HAP-1 (cell line): ENCODE results near the gene TTLL5.

ENCODE experiments used
- DNase-seq, 2 experiments: peaks; one replicate each; pipeline ENCODE4 v3.0.0-alpha.2; 2016 to 2020; ENCODE audit warnings: low spot score in 2 of 2
- H3K27me3 ChIP-seq: fragments of 250-450 bp; sonication (Bioruptor Pico); 2 replicates; pipeline ENCODE4 v1.5.1; 2020; ENCODE audit warnings: low read depth, mild to moderate bottlenecking, moderate library complexity
- H3K36me3 ChIP-seq: fragments of 250-450 bp; sonication (Bioruptor Pico); replicated peaks from 2 replicates; pipeline ENCODE4 v1.5.1; 2020; ENCODE audit warnings: mild to moderate bottlenecking
- H3K4me1 ChIP-seq: fragments of 250-450 bp; sonication (Bioruptor Pico); 2 replicates; pipeline ENCODE4 v1.5.1; 2020; ENCODE audit warnings: mild to moderate bottlenecking
- H3K4me3 ChIP-seq: fragments of 250-450 bp; sonication (Bioruptor Pico); 2 replicates; pipeline ENCODE4 v1.5.1; 2020; ENCODE audit warnings: mild to moderate bottlenecking, moderate library complexity
- H3K9me3 ChIP-seq: fragments of 250-450 bp; sonication (Bioruptor Pico); 2 replicates; pipeline ENCODE4 v1.5.1; 2020; ENCODE audit warnings: mild to moderate bottlenecking, moderate library complexity
- in situ Hi-C: fragments of 300-500 bp; cut with MboI; formaldehyde crosslinking; loops from 3 replicates; pipeline ENCODE4 v1.14.3; 2020; ENCODE audit warnings: low sequenced_read_pairs, inconsistent platforms, mixed read lengths

TTLL5 gene

GRCh38 chr14:75634848-75635247, 26.2 kb upstream of the TTLL5 start:
- in situ Hi-C loops, result no loop called here

GRCh38 chr14:75636100-75636692, 24.9 kb upstream of the TTLL5 start:
- no peak for DNase-seq
- Histone ChIP-seq H3K27me3 (no peaks in the 10 kb centered on the region), H3K4me1 (no peaks in the 10 kb centered on the region), H3K9me3 (no peaks in the 10 kb centered on the region), H3K4me3 (no peak overlapping the region), H3K36me3 (no peaks in the 10 kb centered on the region)
- in situ Hi-C loops, result no loop called here

More at GRCh38 chr14:75634848-75635247, 26.2 kb upstream of the TTLL5 start:
- DNase-seq, result no peak
- H3K27me3 ChIP-seq, result no peaks in the 10 kb centered on the region
- H3K4me3 ChIP-seq, result no peak overlapping the region
- no peaks in the 10 kb centered on the region for H3K9me3 ChIP-seq
- no peaks in the 10 kb centered on the region for H3K36me3 ChIP-seq
- no peaks in the 10 kb centered on the region for H3K4me1 ChIP-seq

GRCh38 chr14:75640876-75641275, 20.2 kb upstream of the TTLL5 start:
- DNase-seq, result no peak
- Histone ChIP-seq H3K27me3 (no peaks in the 10 kb centered on the region), H3K4me3 (no peak overlapping the region), H3K9me3 (no peaks in the 10 kb centered on the region), H3K36me3 (no peaks in the 10 kb centered on the region), H3K4me1 (no peaks in the 10 kb centered on the region)
- in situ Hi-C loops, result no loop called here

GRCh38 chr14:75643985-75644384, 17.1 kb upstream of the TTLL5 start:
- in situ Hi-C loops, result no loop called here
- Histone ChIP-seq H3K9me3 (no peaks in the 10 kb centered on the region), H3K36me3 (no peaks in the 10 kb centered on the region), H3K4me3 (no peak overlapping the region), H3K27me3 (no peaks in the 10 kb centered on the region), H3K4me1 (no peaks in the 10 kb centered on the region)
- no peak for DNase-seq

- Histone ChIP-seq H3K4me1 (no peaks in the 10 kb centered on the region), H3K9me3 (no peaks in the 10 kb centered on the region), H3K27me3 (no peaks in the 10 kb centered on the region), H3K4me3 (no peak overlapping the region), H3K36me3 (no peaks in the 10 kb centered on the region; the same call in 1 of the 2 replicates)
- in situ Hi-C loops, result no loop called here
- no peak for DNase-seq
Measured at GRCh38 chr14:75645056-75645455, 16.0 kb upstream of the TTLL5 start.

GRCh38 chr14:75646762-75647161, 14.3 kb upstream of the TTLL5 start:
- no peaks in the 10 kb centered on the region for H3K27me3 ChIP-seq
- in situ Hi-C loops, result no loop called here
- H3K4me3 ChIP-seq, result no peak overlapping the region
- peaks cover 11% of the 10 kb centered on the region for H3K36me3 ChIP-seq
- no peak for DNase-seq
- no peaks in the 10 kb centered on the region for H3K9me3 ChIP-seq
- no peaks in the 10 kb centered on the region for H3K4me1 ChIP-seq

- no peak overlapping the region for H3K4me3 ChIP-seq
- no peaks in the 10 kb centered on the region for H3K4me1 ChIP-seq
- H3K36me3 ChIP-seq, result peaks cover 18% of the 10 kb centered on the region
- H3K9me3 ChIP-seq, result no peaks in the 10 kb centered on the region
- H3K27me3 ChIP-seq, result no peaks in the 10 kb centered on the region
- DNase-seq, result no peak
- in situ Hi-C loops, result no loop called here
Measured at GRCh38 chr14:75647640-75648039, 13.4 kb upstream of the TTLL5 start.

DNA sequence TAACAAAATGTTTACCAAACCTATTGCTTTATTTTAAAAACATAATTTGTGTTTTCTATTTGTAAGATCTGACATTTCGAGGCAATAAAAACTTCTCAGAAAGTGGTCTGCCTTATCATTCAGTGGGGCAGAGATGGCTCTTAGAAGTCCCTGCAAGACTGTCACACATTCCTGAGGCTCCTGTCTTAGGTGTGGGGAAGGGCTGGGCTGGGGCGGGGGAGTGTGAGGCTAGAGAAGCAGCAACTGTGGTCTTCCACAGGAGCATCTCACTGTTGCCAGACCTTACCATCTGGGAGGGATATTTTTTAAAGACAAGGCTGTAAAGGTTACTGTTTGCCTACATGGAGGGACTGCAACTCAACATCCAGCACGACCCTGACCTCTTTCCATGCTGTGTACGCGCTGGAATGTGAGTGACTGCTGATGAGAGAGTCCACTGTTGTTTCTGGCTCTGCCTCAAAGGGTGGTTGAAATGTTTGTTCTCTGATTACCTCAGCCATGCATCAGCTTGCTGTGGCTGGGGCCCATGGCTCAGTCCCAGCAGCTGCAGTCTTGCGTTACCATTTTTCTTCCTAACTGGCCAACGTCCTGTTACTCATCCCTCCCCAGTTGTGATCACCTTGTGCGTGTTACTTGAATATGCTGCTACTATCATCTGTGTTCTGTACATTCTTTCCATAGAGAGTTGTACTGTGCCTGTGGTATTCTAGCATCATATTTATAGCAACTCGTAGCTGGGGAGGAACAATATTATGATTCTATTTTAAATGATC, 12.8 kb upstream of the TTLL5 start:
- no peak overlapping the region for H3K4me3 ChIP-seq
- H3K4me1 ChIP-seq, result no peaks in the 10 kb centered on the region
- in situ Hi-C loops, result no loop called here
- H3K27me3 ChIP-seq, result no peaks in the 10 kb centered on the region
- DNase-seq, result no peak
- peaks cover 22% of the 10 kb centered on the region for H3K36me3 ChIP-seq
- no peaks in the 10 kb centered on the region for H3K9me3 ChIP-seq

- Histone ChIP-seq H3K27me3 (no peaks in the 10 kb centered on the region), H3K4me1 (no peaks in the 10 kb centered on the region), H3K4me3 (no peak overlapping the region), H3K9me3 (no peaks in the 10 kb centered on the region), H3K36me3 (peaks cover 33% of the 10 kb centered on the region)
- in situ Hi-C loops, result no loop called here
- DNase-seq, result no peak
Measured at GRCh38 chr14:75649337-75649736, 11.7 kb upstream of the TTLL5 start.

- DNase-seq, result no peak
- Histone ChIP-seq H3K4me1 (no peaks in the 10 kb centered on the region), H3K36me3 (peaks cover 36% of the 10 kb centered on the region), H3K4me3 (no peak overlapping the region), H3K27me3 (no peaks in the 10 kb centered on the region), H3K9me3 (no peaks in the 10 kb centered on the region)
- in situ Hi-C loops, result loop anchor here (25.0 kb wide), 1 partner anchor 512 kb away; the partner anchor contains the start of gene NEK9
Measured at GRCh38 chr14:75649773-75650172, 11.3 kb upstream of the TTLL5 start.

DNA sequence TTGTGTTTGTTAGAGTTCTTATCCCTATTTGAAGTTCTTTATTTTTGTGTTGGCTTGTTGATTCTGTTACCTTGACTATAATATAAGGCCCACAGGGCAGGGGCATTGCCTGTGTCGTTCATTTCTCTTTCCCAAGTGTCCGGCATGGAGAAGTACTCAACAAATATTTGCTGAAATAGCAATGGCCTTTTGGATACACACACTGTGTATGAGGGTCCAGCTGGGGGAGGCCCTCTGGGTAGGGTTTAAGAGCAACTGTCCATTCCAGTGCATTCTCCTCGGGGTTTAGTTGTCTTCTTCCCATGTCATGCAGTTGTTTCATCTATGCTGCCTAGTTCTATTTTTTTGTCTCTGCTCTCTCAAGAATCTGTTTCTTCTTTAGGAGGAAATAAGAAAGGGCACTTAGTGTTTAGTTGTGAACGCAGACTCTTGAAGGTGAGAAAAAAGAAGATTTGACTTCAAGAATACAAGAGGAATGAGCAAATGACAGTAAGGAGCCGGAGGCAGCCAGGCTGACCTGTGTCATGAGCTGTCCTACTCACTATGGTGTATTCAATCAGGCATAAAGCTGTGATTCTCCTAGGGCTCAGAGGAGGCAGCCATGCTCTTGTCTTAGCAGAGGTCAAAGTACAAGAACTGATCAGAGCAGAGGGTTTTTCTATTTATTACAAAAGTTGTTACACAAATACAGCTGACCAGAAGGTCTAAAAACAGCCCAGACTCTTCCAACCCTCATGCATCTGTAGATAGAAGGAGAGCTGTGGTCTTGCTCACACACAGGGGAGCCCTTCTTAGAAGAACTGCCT, 10.6 kb upstream of the TTLL5 start:
- Histone ChIP-seq H3K4me1 (no peaks in the 10 kb centered on the region), H3K4me3 (no peak overlapping the region), H3K9me3 (no peaks in the 10 kb centered on the region), H3K36me3 (peaks cover 38% of the 10 kb centered on the region), H3K27me3 (no peaks in the 10 kb centered on the region)
- DNase-seq, result no peak
- in situ Hi-C loops, result loop anchor here (25.0 kb wide), 1 partner anchor 513 kb away; the partner anchor contains the start of gene NEK9

DNA sequence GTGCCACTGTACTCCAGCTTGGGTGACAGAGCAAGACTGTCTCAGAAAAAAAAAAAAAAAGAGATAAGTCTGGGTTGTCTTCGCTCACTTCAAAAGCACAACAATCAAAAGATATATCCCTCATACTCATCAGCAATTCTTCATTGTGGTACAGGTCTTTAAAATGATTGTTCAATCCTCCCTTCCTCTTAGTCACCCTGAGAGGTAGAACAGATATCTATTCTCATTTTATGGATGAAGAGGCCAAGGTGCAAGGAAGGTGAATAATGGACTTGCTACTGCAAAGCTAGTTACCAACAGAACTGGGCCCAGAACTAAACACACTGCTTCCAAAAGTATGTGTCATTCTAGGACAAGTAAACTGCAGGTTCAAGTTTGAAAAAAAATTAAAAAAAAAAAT, 7.5 kb upstream of the TTLL5 start:
- in situ Hi-C loops, result loop anchor here (25.0 kb wide), 1 partner anchor 516 kb away; the partner anchor contains the start of gene NEK9
- H3K27me3 ChIP-seq, result no peaks in the 10 kb centered on the region
- no peaks in the 10 kb centered on the region for H3K4me1 ChIP-seq
- DNase-seq, result no peak
- H3K4me3 ChIP-seq, result no peak overlapping the region
- no peaks in the 10 kb centered on the region for H3K9me3 ChIP-seq
- peaks cover 38% of the 10 kb centered on the region for H3K36me3 ChIP-seq

DNA sequence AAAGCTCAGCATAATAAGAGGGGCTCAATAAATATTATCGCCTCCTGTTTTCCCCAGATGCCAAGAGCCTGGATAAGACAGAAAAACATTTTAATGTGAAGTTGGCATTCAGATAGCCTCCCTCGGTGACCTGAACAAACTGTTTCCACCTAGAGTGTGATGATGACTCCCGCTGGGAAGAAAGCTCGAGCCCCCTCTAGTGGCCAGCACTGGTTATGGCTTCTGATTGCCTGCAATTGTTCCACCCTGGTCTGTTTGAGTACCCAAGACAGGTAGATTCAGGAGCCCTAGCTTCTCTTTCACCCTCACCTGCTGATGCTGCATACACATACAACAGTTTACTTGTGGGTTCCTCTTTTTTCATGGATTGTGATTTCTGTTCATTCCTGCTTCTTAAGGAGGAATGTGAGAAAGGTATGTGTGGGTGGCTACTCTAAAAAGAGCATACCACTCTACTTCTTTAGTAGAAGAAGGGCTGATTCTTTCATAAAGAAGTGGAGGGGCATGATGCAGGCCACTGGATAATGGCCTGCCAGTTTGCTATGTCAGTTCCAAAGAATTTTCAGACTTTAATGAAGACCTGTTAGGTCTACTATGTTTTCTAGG, 6.8 kb upstream of the TTLL5 start:
- H3K9me3 ChIP-seq, result no peaks in the 10 kb centered on the region
- peaks cover 38% of the 10 kb centered on the region for H3K36me3 ChIP-seq
- H3K4me1 ChIP-seq, result no peaks in the 10 kb centered on the region
- no peaks in the 10 kb centered on the region for H3K27me3 ChIP-seq
- no peak overlapping the region for H3K4me3 ChIP-seq
- peak; percentile 19 to 83 for DNase-seq
- in situ Hi-C loops, result loop anchor here (25.0 kb wide), 1 partner anchor 517 kb away; the partner anchor contains the start of gene NEK9
